CD4-positive, CD25-positive, alpha-beta regulatory T cell (primary cell): ENCODE results near the gene ARHGAP6. TPM values are rescaled to one million over a fixed set of nuclear protein-coding genes. Genes with fewer than 3 reads are reported as not detected.

Experiments used
- ATAC-seq, 2 donors: fragments of 150-1000 bp; cut with Tn5 transposase; one replicate each; pipeline ENCODE4 v1.10.0; 2021; ENCODE audit warnings: low read depth in 2 of 2, moderate number of reproducible peaks in 2 of 2, moderate library complexity in 1 of 2
- DNase-seq, 3 donors: peaks; one replicate each; pipeline versions ENCODE4 v3.0.0 to v3.0.0-alpha.2; 2012 to 2022; ENCODE audit warnings: mixed read lengths in 1 of 3
- H3K27ac ChIP-seq: one replicate; pipeline ENCODE4 v1.7.0; 2013; ENCODE audit warnings: mild to moderate bottlenecking, low read length; ENCODE audit not compliant: insufficient read depth, poor library complexity, severe bottlenecking
- H3K27me3 ChIP-seq: one replicate; pipeline ENCODE4 v1.7.0; 2013; ENCODE audit warnings: low read length; ENCODE audit not compliant: control insufficient read depth, insufficient read depth
- H3K36me3 ChIP-seq: one replicate; pipeline ENCODE4 v1.7.0; 2013; ENCODE audit warnings: mild to moderate bottlenecking, low read length, moderate library complexity; ENCODE audit not compliant: control insufficient read depth, insufficient read depth
- H3K4me1 ChIP-seq: 2 replicates; pipeline ENCODE4 v1.7.0; 2013; ENCODE audit warnings: mild to moderate bottlenecking, low read length; ENCODE audit not compliant: insufficient read depth, control insufficient read depth, poor library complexity, severe bottlenecking
- H3K4me3 ChIP-seq: one replicate; pipeline ENCODE4 v1.7.0; 2013; ENCODE audit warnings: low read depth, mild to moderate bottlenecking, low read length, moderate library complexity
- H3K9me3 ChIP-seq, 2 experiments: 1 replicate in 1 of 2; 2 replicates in 1 of 2; pipeline ENCODE4 v1.7.0; 2013; ENCODE audit warnings: low read length in 2 of 2, mild to moderate bottlenecking in 1 of 2, moderate library complexity in 1 of 2; ENCODE audit not compliant: control insufficient read depth in 2 of 2
- H3K27ac Mint-ChIP-seq, 3 donors: one replicate each; pipeline ENCODE4 v1.8.0; 2020 to 2022; ENCODE audit warnings: mild to moderate bottlenecking in 3 of 3, mixed read lengths in 3 of 3, moderate library complexity in 2 of 3
- H3K27me3 Mint-ChIP-seq: one replicate; pipeline ENCODE4 v1.8.0; 2022; ENCODE audit warnings: mild to moderate bottlenecking, mixed read lengths
- H3K36me3 Mint-ChIP-seq: one replicate; pipeline ENCODE4 v1.8.0; 2020; ENCODE audit warnings: mixed read lengths
- H3K4me1 Mint-ChIP-seq, 4 donors: one replicate each; pipeline ENCODE4 v1.8.0; 2020 to 2022; ENCODE audit warnings: mixed read lengths in 4 of 4, mild to moderate bottlenecking in 1 of 4
- H3K4me3 Mint-ChIP-seq, 4 donors: one replicate each; pipeline ENCODE4 v1.8.0; 2020 to 2022; ENCODE audit warnings: mild to moderate bottlenecking in 4 of 4, mixed read lengths in 4 of 4, moderate library complexity in 3 of 4
- H3K9me3 Mint-ChIP-seq, 7 donors: one replicate each; pipeline ENCODE4 v1.8.0; 2020 to 2022; ENCODE audit warnings: mixed read lengths in 7 of 7, mild to moderate bottlenecking in 3 of 7, moderate library complexity in 2 of 7
- polyA plus RNA-seq, 4 donors: library from polyadenylated mRNA; unstranded; fragments of 300-500 nt; fragmentation: Illumina TruSeq; gene quantifications; one replicate each; pipeline ENCODE4 v1.2.3, GENCODE V29; 2021
- total RNA-seq: library from RNA; stranded (reverse); gene quantifications from one replicate; pipeline ENCODE4 v1.2.3, GENCODE V29; 2022

The ARHGAP6 gene, protein sequence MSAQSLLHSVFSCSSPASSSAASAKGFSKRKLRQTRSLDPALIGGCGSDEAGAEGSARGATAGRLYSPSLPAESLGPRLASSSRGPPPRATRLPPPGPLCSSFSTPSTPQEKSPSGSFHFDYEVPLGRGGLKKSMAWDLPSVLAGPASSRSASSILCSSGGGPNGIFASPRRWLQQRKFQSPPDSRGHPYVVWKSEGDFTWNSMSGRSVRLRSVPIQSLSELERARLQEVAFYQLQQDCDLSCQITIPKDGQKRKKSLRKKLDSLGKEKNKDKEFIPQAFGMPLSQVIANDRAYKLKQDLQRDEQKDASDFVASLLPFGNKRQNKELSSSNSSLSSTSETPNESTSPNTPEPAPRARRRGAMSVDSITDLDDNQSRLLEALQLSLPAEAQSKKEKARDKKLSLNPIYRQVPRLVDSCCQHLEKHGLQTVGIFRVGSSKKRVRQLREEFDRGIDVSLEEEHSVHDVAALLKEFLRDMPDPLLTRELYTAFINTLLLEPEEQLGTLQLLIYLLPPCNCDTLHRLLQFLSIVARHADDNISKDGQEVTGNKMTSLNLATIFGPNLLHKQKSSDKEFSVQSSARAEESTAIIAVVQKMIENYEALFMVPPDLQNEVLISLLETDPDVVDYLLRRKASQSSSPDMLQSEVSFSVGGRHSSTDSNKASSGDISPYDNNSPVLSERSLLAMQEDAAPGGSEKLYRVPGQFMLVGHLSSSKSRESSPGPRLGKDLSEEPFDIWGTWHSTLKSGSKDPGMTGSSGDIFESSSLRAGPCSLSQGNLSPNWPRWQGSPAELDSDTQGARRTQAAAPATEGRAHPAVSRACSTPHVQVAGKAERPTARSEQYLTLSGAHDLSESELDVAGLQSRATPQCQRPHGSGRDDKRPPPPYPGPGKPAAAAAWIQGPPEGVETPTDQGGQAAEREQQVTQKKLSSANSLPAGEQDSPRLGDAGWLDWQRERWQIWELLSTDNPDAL (N-terminal part only)
- total RNA-seq: 1.8 TPM
- polyA plus RNA-seq: not detected

DNA sequence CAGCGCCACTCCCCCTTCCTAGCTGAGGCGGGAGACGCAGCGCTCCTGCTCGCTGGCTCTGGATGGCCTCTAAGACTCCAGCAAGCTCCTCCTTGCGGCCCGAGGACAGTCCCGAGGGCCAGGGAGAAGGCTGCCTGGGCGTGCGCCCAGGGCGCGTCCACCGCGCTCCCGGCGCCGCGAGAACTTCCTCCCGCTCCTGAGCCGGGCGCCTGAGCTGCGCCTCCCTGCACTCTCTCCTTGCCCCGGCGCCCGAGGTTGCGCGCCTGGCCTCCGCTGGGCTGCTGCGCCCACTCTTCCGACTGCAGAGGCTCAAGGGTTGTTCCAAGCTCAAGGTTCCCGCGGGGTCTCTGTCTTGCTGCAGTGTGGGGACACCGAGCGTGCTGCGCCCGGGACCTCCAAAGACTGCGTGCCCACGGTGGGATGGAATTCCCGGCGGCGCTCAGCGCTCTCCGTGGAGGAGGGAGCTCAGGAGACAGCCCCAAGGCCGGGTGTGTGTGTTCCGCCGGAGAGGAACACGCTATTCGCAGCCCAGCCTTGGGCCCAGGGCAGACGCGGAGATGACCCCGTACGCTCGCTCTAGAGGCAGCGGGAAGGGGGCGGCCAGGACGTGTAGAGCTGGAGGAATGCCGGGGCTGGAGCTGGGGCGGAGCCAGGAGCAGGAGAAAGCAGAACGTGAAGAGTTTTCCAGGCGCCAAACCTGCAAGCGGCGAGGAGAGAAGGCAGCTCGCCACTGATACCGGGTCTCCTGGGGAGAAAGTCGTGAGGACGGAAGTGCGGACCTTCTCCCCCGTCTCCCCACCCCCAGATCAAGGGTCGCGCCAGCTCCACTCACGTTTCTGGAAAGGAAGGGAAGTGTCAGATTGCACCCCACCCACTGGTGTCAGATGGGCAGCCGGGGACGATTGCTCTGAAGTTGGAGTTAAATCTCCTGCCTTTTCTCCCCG is at the start of gene ARHGAP6:
TSS of gene ARHGAP6 (minus strand) at position 753 of the 944 bp plus-strand sequence. CDS start 1,092 bp downstream, outside the sequence.
- Histone ChIP-seq H3K27me3 (peaks cover 11% of the 10 kb centered on the region), H3K9me3 (no peaks in the 10 kb centered on the region), H3K36me3 (no peaks in the 10 kb centered on the region), H3K4me3 (no peak within 1 kb of the TSS), H3K4me1 (no peaks in the 10 kb centered on the region), H3K27ac (no peak within 1 kb of the TSS)
- Mint-ChIP-seq H3K27me3 (peaks cover 47% of the 10 kb centered on the region), H3K4me1 (peaks cover 0 to 4% (median 1%) of the 10 kb centered on the region in 4 donors), H3K9me3 (peaks cover 0 to 1% (median 0%) of the 10 kb centered on the region in 7 donors), H3K4me3 (peak within 1 kb of the TSS in 1 of 4 donors; percentile 56), H3K27ac (no peak within 1 kb of the TSS), H3K36me3 (no peaks in the 10 kb centered on the region)
- DNase-seq (no peak), ATAC-seq (no peak)

DNA sequence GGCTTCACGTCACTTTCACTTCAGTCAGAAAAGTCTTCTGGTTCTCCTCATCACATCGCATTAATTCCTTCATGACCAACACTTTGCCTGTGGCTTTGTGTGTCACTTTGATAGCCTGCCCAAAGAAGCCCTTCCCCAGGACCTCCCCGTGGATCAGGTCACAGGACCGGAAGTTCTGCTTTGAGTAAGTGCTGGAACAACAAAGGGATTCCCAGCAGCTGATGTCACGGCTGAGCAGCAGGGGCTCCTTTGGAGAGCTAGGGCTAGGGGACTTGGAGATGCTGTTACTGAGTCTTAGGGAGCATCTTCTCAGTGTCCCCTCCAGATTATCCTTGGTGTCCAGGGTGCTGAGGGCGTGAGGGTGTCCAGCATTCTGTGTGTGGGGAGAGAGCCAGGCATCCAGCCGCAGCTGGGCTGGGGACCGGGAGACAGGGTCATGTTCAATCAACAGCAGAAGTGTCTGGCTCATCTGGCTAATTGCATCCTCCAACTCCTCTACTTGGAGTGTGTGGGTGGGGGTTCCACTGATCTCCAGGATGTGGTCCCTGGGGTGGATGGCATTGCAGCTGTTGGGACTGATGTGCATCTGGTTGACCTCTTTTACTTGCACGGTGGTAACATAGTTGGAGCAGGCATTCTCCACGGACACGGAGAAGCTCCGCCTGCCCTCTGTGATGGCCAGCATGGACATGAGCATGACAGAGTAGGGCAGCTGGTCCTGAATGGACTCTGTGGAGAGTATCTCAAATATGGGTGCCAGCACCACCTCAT is 39.2 kb upstream of the ARHGAP6 start:
- Histone ChIP-seq H3K27ac (no peak overlapping the region), H3K9me3 (no peaks in the 10 kb centered on the region), H3K4me3 (no peak overlapping the region), H3K36me3 (no peaks in the 10 kb centered on the region), H3K4me1 (no peaks in the 10 kb centered on the region), H3K27me3 (no peaks in the 10 kb centered on the region)
- no peak overlapping the region for H3K27ac Mint-ChIP-seq
- H3K27me3 Mint-ChIP-seq: peaks cover 4% of the 10 kb centered on the region
- H3K4me3 Mint-ChIP-seq: no peak overlapping the region
- DNase-seq: no peak
- H3K36me3 Mint-ChIP-seq: no peaks in the 10 kb centered on the region
- no peaks in the 10 kb centered on the region for H3K9me3 Mint-ChIP-seq
- H3K4me1 Mint-ChIP-seq: no peaks in the 10 kb centered on the region
- no peak for ATAC-seq

DNA sequence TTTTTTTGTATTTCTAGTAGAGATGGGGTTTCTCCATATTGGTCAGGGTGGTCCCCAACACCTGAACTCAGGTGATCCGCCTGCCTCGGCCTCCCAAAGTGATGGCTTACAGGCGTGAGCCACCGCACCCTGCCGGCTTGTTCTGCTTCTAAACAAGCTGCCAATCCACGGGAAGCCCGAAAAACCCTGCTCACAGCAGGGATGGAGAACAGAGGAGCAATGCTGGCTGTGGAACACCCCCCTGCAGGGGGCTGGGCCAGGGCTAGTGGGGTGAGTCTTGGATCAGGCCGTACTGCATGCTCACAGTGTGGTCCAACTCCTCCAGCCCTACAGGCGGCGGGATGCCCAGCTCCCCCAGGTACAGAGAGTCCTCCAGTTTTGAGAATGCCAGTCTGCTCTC is 38.1 kb upstream of the ARHGAP6 start:
- Histone ChIP-seq H3K27ac (no peak overlapping the region), H3K9me3 (no peaks in the 10 kb centered on the region), H3K4me3 (no peak overlapping the region), H3K4me1 (no peaks in the 10 kb centered on the region), H3K27me3 (no peaks in the 10 kb centered on the region), H3K36me3 (no peaks in the 10 kb centered on the region)
- no peak overlapping the region for H3K4me3 Mint-ChIP-seq
- H3K27me3 Mint-ChIP-seq: peaks cover 4% of the 10 kb centered on the region
- ATAC-seq (no peak), DNase-seq (no peak)
- H3K9me3 Mint-ChIP-seq: no peaks in the 10 kb centered on the region
- no peaks in the 10 kb centered on the region for H3K36me3 Mint-ChIP-seq
- H3K4me1 Mint-ChIP-seq: no peaks in the 10 kb centered on the region
- no peak overlapping the region for H3K27ac Mint-ChIP-seq

DNA sequence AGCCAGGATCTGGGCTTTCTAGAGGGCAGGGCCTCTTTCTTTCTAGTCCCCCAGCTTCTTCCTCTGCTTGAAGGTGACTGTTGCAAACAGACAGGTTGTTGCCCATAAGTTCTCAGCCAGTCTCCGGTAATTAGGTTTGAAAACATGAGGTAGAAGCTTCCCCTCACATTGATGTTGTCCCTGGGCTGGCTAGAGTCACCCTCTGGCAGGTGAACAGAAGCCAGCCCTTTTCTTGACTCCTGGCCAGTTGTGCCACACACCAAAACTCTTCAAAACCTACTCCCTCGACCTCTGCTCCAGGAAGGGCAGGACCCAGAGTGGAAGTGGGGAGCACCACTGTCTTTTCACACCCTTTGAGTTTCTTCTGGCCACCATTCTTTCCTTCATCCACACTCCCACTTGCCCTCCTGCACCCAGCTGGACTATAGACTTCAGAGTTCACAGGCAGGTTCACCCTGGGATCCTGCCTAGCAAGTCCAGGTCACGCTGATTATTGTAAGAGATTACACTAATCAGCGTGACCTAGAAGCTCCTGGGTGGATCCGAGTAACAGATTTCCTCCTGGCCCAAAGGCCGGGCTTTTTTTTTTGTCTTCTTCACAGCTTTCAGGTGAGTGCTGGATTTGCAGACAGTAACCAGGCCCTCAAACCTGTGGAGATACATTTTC is 37.4 kb upstream of the ARHGAP6 start:
- H3K4me1 ChIP-seq: no peaks in the 10 kb centered on the region
- Mint-ChIP-seq H3K4me3 (no peak overlapping the region), H3K27me3 (peaks cover 4% of the 10 kb centered on the region), H3K36me3 (no peaks in the 10 kb centered on the region), H3K27ac (no peak overlapping the region), H3K9me3 (no peaks in the 10 kb centered on the region), H3K4me1 (no peaks in the 10 kb centered on the region)
- no peaks in the 10 kb centered on the region for H3K36me3 ChIP-seq
- ATAC-seq (no peak), DNase-seq (no peak)
- no peak overlapping the region for H3K27ac ChIP-seq
- H3K9me3 ChIP-seq: no peaks in the 10 kb centered on the region
- H3K27me3 ChIP-seq: no peaks in the 10 kb centered on the region
- no peak overlapping the region for H3K4me3 ChIP-seq

DNA sequence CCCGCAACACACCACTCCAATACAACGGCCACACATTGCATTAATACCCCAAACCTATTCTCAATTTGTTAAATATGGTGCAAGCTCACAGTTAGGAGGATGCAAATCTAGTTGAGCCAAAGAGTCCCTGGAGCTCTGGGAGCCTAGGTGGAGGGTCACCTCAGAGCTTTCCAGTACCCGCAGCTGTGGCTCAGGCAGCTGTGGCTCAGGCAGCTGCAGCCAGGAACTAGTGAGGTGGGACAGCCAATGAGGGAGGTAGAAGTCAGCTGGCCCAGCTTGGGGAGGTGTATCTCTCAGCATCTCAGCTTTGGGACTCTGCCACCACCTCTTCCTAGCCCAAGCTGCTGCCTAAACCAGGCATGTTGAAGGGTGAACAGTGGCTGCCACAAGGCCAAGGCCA is 36.7 kb upstream of the ARHGAP6 start:
- no peaks in the 10 kb centered on the region for H3K9me3 Mint-ChIP-seq
- H3K4me1 ChIP-seq: no peaks in the 10 kb centered on the region
- no peak overlapping the region for H3K27ac ChIP-seq
- no peaks in the 10 kb centered on the region for H3K4me1 Mint-ChIP-seq
- no peaks in the 10 kb centered on the region for H3K27me3 ChIP-seq
- no peaks in the 10 kb centered on the region for H3K36me3 ChIP-seq
- H3K27me3 Mint-ChIP-seq: peaks cover 4% of the 10 kb centered on the region
- DNase-seq: no peak
- no peak overlapping the region for H3K4me3 ChIP-seq
- no peaks in the 10 kb centered on the region for H3K9me3 ChIP-seq
- no peaks in the 10 kb centered on the region for H3K36me3 Mint-ChIP-seq
- no peak overlapping the region for H3K27ac Mint-ChIP-seq
- no peak overlapping the region for H3K4me3 Mint-ChIP-seq
- no peak for ATAC-seq

DNA sequence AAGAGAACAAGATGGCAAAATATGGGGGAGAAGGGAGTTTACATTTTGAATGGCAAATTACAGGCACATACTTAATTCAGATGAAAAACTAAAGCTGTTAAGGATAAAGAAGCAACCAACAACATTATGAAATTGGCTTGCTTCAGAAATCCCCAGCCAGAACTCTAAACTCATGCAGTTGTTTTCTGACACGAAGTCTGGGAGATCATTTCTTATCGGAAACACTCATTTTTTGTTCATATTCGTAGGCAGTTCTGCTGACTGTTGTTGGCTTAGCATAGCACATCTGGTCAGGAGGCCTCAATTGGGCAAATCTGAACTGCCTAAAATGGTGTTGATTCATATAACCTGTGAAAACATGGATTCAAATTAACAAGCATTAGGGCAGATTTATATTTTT is 33.0 kb upstream of the ARHGAP6 start:
- H3K27me3 Mint-ChIP-seq: peaks cover 9% of the 10 kb centered on the region
- no peaks in the 10 kb centered on the region for H3K36me3 ChIP-seq
- H3K4me3 ChIP-seq: no peak overlapping the region
- DNase-seq (no peak), ATAC-seq (no peak)
- H3K4me1 ChIP-seq: no peaks in the 10 kb centered on the region
- H3K9me3 ChIP-seq: no peaks in the 10 kb centered on the region
- peaks cover 0 to 2% (median 0%) of the 10 kb centered on the region in 7 donors for H3K9me3 Mint-ChIP-seq
- no peak overlapping the region for H3K4me3 Mint-ChIP-seq
- H3K27ac Mint-ChIP-seq: no peak overlapping the region
- H3K27me3 ChIP-seq: no peaks in the 10 kb centered on the region
- no peaks in the 10 kb centered on the region for H3K4me1 Mint-ChIP-seq
- no peaks in the 10 kb centered on the region for H3K36me3 Mint-ChIP-seq
- no peak overlapping the region for H3K27ac ChIP-seq
